ENCODE data around the gene ENPP6. TPM values are rescaled to one million over a fixed set of nuclear protein-coding genes. Genes with fewer than 3 reads are reported as not detected.
"Not testable (repeated sequence)": the region's sequence is repeated elsewhere in the genome, so short reads cannot be mapped to it uniquely, and the experiment has no call there.

ENPP6 gene
- total RNA-seq, 1 donor from 2014 or later, result 4.8 TPM

DNA sequence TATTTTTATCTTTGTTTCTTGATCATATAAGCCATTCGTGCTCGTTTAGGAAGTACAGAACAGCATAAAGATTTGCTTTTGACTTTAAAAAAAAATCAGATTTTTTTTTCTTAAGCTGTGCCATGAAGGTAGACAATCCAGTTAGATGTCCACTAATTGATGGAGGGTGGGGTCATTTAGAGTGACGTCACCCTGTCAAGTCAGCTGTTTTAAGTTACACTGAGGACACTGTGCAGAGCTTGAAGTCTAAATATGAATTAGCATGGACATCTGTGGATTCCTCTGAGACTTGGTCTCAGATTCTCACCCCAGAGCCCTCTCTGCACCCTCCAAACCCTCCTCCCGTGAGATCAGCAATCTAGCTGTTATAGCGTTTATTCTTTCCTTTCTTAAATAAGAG lies 63.9 kb downstream of the ENPP6 start:
- intact Hi-C loops (cut with micrococcal nuclease), result no loop called here

DNA sequence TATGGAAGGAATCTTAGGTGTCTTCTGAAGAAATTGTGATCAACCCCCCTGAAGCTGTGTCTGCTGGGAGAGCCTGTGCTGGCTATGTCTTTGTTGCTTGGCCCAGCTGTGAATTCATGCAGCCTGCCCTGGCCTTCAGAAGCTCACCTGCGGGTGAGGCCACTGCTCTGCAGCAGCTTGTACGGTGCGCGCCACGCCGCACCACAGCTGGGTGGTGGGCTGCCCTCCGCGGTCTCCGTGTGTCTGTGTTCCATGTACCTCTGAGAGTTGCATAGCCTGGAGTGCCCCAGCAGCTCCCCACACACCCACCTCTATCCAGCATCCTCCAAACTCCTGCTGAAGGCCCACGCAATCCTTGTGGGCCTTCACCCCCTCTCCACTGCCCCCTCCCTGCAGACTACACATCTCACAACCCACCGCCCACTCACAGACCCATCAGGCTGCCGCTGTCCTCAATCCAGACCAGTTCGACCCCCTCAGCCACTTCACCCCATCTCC lies 65.6 kb downstream of the ENPP6 start:
- intact Hi-C loops (cut with micrococcal nuclease), result no loop called here

DNA sequence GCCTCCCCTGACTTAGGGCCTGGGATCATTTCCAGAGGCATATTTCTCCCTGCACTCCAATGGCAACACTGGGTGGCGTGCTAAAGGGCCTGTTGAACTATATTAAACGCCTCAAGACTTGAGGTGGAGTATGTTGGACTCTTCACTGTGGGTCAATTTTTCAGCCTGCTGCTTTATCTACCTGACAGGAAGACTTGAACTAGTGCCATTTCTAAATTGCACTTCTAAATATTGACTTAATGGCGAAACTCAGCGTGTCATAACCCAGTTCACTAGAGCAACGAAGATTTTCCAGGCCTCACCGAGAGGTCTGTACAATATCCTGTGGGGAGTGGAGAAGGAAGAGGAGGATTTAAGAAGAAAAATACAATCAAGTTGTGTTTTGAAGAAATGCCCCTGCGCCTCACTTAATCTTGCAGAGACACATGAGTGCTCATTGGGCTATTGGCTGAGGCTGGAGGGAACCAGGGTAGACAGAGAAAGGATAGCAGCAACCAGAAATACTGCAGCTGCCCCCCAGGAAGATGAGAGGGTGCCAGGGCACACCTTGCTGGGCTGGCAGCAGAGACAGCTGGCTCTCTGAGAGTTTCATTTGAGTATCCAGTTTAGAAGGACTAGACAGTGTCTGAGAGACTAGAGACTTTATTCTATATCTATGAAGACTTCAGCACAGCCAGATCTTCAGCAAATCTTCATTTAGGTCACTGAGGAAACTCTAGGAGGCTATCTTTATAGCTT lies 67.4 kb downstream of the ENPP6 start:
- intact Hi-C loops (cut with micrococcal nuclease), result no loop called here

GRCh38 chr4:184148738-184149637 lies 68.7 kb downstream of the ENPP6 start:
- intact Hi-C loops (cut with micrococcal nuclease), result no loop called here

- intact Hi-C loops (cut with micrococcal nuclease), result no loop called here
These were observed 69.6 kb downstream of the ENPP6 start for GRCh38 chr4:184147858-184148737.

- intact Hi-C loops (cut with micrococcal nuclease), result no loop called here
These were observed 70.7 kb downstream of the ENPP6 start for GRCh38 chr4:184146951-184147350.

DNA sequence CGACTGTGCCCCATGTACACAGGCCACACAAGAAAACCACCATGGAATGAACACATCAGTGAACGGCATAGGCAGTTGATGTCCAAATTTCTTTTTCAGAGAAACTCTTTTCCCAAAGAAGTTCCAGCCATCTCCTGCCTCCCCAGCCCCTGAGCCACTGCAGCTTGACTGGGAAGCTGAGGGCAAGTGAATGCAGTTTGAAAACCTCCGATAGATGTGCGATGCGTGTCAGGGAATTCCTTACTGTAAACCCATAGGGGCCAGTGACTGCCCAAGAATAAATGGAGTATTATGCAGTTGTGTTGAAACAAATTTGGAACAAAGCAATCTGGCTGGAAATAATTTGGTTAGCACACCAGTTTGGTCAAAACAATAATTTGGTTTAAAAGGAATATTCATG lies 72.1 kb downstream of the ENPP6 start:
- intact Hi-C loops (cut with micrococcal nuclease), result no loop called here

DNA sequence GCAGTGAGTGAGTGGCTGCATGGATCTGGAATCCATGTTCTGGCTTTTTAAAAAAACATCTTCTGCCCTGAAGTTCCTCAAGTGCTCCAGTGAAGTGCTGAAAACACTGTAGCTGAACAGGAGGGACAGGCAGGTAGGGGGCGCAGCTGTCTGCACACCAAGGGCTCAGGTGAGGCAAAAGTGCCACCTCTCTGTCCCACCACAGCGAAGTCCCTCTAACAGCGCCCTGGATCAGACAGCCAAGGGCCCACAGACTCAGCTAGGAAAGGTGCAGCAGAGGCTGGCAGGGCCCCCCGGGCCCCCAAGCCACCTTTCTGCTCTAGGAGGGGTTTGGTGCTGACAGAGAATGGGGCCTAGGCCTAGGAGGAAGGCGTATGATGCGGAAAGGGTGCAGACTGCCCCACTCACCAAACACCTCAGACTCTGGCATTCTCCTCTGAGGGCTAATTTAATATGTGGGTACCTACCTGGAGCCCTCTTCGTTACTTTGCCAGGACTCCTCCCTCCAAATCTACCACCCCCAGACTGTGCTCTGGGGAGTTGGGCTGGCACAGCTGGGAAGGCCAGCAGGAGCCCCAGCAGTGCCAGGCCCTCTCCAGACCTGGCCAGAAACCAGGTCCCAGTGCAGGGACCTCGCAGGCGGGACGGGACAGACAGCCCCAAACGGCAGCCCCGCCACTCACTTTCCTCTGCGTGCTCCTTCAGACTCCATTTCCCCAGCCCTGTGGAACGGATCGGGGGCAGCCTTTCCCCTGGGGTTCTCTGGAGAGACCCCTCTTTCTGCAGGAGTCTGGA lies 73.7 kb downstream of the ENPP6 start:
- intact Hi-C loops (cut with micrococcal nuclease), result no loop called here

DNA sequence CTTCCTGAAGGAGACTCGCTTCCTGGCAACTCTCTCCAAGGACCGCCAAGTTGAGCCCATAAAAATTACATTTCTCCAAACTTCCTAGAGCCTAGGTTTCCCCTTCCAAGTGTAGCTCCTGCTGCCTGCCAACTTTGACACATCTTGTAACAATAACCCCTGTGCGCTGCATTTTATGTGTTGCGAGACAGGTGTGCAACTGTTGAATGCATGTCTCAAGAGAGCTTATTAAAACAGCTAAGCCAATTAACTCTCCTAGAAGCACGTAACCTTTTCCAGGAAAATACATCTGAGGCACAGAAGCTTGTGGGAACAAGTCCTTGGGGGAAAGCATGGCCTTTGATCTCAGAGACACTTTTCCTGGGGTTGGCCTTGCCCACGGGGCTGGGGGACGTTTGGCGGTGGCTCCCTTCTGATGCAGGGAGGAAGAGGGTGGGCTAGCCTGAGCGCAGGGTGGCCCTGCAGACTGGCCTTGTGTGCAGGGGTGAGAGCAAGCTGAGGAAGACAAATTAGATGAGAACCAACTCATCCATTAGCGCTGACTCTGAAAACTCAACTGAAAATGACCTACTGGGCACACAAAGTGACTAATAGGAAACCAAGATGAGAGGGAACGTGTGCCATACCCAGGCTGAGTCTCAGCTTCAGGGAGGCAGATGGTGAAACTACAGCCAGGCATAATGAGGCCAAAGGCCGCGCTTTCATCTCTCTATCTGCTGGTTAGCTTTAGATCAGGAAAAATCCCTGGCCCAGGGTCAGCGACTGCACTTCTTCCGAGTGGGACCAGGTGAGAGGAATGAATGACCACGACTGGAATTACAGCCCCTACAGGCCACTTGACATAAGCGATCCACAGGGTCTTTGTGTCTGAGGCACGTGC lies 75.3 kb downstream of the ENPP6 start:
- intact Hi-C loops (cut with micrococcal nuclease), result no loop called here

DNA sequence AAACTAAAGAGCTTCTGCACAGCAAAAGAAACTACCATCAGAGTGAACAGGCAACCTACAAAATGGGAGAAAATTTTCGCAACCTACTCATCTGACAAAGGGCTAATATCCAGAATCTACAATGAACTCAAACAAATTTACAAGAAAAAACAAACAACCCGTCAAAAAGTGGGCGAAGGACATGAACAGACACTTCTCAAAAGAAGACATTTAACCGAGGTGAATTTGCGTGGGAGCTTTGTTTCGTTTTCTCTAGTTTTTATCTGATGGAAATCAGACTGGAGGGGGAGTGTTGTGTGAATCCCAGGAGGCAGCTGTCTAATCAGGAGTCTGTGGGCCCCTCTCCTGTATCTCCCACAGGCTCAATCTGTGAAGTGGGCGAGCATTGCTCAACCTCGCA lies 76.8 kb downstream of the ENPP6 start:
- intact Hi-C loops (cut with micrococcal nuclease), result not testable (repeated sequence)

- intact Hi-C loops (cut with micrococcal nuclease), result no loop called here
These were observed 81.1 kb downstream of the ENPP6 start for GRCh38 chr4:184136525-184136924.

- intact Hi-C loops (cut with micrococcal nuclease), result no loop called here
These were observed 90.9 kb downstream of the ENPP6 start for GRCh38 chr4:184126800-184127199.

GRCh38 chr4:184122631-184123408 lies 94.9 kb downstream of the ENPP6 start:
- intact Hi-C loops (cut with micrococcal nuclease), result no loop called here

GRCh38 chr4:184120549-184121127 lies 97.0 kb downstream of the ENPP6 start:
- intact Hi-C loops (cut with micrococcal nuclease), result no loop called here

- intact Hi-C loops (cut with micrococcal nuclease), result no loop called here
These were observed 99.9 kb downstream of the ENPP6 start for GRCh38 chr4:184117662-184118199.

DNA sequence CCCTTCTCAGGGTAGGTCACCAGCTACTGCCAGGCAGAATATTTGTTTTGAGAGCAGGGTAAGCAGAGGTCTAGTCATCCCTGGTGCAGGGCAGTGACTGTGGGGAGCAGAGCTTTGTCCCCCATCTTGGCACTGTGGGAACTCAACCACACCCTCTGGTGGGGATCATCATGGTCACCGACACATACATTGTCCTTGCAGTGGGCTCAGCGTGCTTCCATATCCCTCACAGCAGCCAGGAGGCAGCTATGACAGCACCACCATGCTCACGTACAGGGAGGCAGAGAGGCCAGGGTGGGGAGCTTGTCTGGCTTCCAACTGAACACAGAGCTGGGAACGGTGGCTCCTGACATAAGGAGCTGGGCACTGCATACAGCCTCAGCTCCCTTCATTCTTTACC lies 102.3 kb downstream of the ENPP6 start:
- intact Hi-C loops (cut with micrococcal nuclease), result no loop called here

DNA sequence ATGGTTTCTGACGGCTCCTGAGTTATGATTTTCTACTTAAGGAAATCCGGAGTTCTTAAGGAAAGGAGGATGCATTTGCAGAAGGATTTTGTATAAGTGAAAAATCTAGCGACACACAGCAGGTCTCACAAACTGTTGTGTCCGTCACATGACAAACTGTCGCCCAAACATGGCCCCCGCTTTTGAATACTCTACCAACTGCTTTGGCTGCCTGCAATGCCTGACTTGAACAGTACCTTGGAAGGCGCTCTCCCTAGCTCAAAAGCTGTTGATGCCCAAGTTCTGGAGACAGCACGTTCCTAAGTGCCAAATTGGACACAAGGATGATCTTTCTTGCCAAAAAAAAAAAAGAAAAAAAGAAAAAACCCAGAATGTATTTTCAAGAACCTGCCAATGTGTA lies 103.2 kb downstream of the ENPP6 start:
- intact Hi-C loops (cut with micrococcal nuclease), result no loop called here

DNA sequence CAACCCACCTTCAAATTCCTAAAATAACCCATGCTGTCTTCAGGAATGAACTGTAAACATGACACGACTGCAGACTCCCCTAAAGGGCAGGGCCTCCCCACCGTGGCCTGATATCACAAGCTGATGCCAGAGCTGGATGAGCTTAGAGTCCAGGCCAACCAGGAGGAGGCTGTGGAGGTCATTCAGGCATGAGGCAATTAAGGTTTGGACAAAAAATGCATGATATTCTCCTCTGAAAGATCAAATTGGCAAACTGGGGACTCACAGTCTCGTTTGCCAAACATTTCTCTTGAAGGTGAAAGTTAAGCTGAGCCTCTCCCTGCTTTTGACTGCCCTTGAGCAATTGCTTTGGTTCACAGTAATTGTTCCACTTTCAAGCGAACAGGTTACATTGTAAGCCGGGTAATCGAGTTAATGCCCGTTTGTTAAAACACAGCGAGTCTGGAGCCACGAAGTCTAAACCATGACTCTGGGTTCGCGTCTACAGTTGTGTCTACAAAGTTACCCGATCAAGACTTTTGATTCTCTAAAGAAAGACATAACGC lies 105.6 kb downstream of the ENPP6 start:
- intact Hi-C loops (cut with micrococcal nuclease), result no loop called here
